Kidney (tissue), 14 donors: ENCODE measurements around the gene HNRNPC. TPM values are rescaled to one million over a fixed set of nuclear protein-coding genes. Genes with fewer than 3 reads are reported as not detected.

Source experiments
- DNase-seq, 5 donors: peaks; one replicate each; pipeline ENCODE4 v3.0.0-alpha.2; 2013 to 2020
- FAIRE-seq: peaks from 2 replicates; lab custom pipeline; 2012; peaks lifted over from hg19 to GRCh38; lab: Jason Lieb, UNC
- H3K27ac ChIP-seq, 2 donors: one replicate each; pipeline ENCODE4 v1.7.0; 2013; ENCODE audit warnings: low read depth in 2 of 2, low read length in 2 of 2, inconsistent platforms in 1 of 2
- H3K27me3 ChIP-seq: one replicate; pipeline ENCODE4 v1.7.1; 2013; ENCODE audit warnings: low read length, inconsistent platforms; ENCODE audit not compliant: control insufficient read depth, insufficient read depth
- H3K36me3 ChIP-seq, 3 donors: one replicate each; pipeline versions ENCODE4 v1.7.0 to v1.7.1; 2013; ENCODE audit warnings: low read length in 3 of 3, control low read depth in 1 of 3, inconsistent platforms in 1 of 3; ENCODE audit not compliant: insufficient read depth in 3 of 3, control insufficient read depth in 2 of 3
- H3K4me1 ChIP-seq, 3 donors: one replicate each; pipeline versions ENCODE4 v1.7.0 to v1.7.1; 2013; ENCODE audit warnings: low read length in 3 of 3, inconsistent platforms in 1 of 3, low read depth in 1 of 3; ENCODE audit not compliant: control insufficient read depth in 2 of 3, insufficient read depth in 2 of 3
- H3K4me3 ChIP-seq, 3 donors: one replicate each; pipeline versions ENCODE4 v1.7.0 to v1.8.1; 2013; ENCODE audit warnings: low read length in 3 of 3, control low read depth in 1 of 3, inconsistent platforms in 1 of 3
- H3K9ac ChIP-seq, 3 donors: one replicate each; pipeline versions ENCODE4 v1.7.0 to v1.7.1; 2013; ENCODE audit warnings: low read length in 3 of 3, control low read depth in 1 of 3, inconsistent platforms in 1 of 3
- H3K9me3 ChIP-seq, 3 donors: one replicate each; pipeline versions ENCODE4 v1.7.0 to v1.7.1; 2013; ENCODE audit warnings: low read length in 3 of 3, control low read depth in 1 of 3, inconsistent platforms in 1 of 3; ENCODE audit not compliant: control insufficient read depth in 2 of 3, insufficient read depth in 1 of 3
- intact Hi-C: fragments of 100-400 bp; cut with DNase I; formaldehyde crosslinking; loops from one replicate; pipeline ENCODE4 v1.11.1; 2022
- polyA plus RNA-seq: library from polyadenylated mRNA; stranded (reverse); fragments of 350-450 nt; fragmentation: Illumina TruSeq; extraction: RNeasy Lipid Tissue Mini Kit (QIAGEN cat#74804); gene quantifications from one replicate; pipeline ENCODE4 v1.2.3, GENCODE V29; 2014; ENCODE audit warnings: low read depth, low replicate concordance; ENCODE audit not compliant: insufficient read depth
- total RNA-seq: library from RNA; stranded (reverse); fragmentation: NEBNext Ultra II Directional; extraction: Animal tissue kit (Norgen Biotek cat#: 25700); gene quantifications from one replicate; pipeline ENCODE4 v1.2.1, GENCODE V29; 2021
- TF ChIP-seq, protein P1 (sequence below): IDR thresholded peaks from 3 replicates; pipeline ENCODE4 v1.5.1; 2012; ENCODE audit warnings: mild to moderate bottlenecking, moderate library complexity, borderline replicate concordance; ENCODE audit not compliant: insufficient read depth; ENCODE audit errors: extremely low read depth
- donor health status: control.
- donor health status: control.
- donor health status: control.
- donor health status: control.
- donor health status: control.
- donor health status: DM: yes; HTN: yes; CAD: no.
- donor health status: Normal renal cell carcinoma (clear cell type).

The HNRNPC gene
- total and polyA plus RNA-seq, 2 donors from 2014 or later: 398 to 462 TPM

DNA sequence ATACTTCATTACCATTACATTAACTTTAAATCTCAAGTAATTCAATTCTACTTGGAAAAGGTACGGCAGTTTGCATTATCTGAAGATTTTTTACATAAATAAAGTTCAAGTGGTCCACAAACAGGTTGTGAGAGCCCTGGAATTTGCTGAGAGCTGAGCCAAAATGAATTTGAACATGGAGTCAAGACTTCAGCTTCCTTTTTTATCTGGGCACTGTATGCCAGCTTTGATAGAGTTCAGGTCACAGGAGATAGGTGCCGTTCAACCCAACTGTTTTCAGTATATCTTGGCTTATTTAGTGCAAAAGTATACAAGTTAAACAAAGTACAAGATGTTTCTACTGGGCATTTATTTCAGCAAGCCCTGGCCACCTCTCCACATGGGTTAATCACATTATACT lies 28.8 kb downstream of the HNRNPC start:
- Histone ChIP-seq H3K4me1 (peaks cover 0 to 14% (median 5%) of the 10 kb centered on the region in 3 donors), H3K27ac (no peak overlapping the region), H3K4me3 (no peak overlapping the region), H3K36me3 (peaks cover 0 to 26% (median 3%) of the 10 kb centered on the region in 3 donors), H3K9me3 (no peaks in the 10 kb centered on the region), H3K9ac (no peak overlapping the region), H3K27me3 (no peaks in the 10 kb centered on the region)
- DNase-seq (no peak), FAIRE-seq (no peak)
- intact Hi-C loops: no loop called here
- TF ChIP-seq, protein P1, sequence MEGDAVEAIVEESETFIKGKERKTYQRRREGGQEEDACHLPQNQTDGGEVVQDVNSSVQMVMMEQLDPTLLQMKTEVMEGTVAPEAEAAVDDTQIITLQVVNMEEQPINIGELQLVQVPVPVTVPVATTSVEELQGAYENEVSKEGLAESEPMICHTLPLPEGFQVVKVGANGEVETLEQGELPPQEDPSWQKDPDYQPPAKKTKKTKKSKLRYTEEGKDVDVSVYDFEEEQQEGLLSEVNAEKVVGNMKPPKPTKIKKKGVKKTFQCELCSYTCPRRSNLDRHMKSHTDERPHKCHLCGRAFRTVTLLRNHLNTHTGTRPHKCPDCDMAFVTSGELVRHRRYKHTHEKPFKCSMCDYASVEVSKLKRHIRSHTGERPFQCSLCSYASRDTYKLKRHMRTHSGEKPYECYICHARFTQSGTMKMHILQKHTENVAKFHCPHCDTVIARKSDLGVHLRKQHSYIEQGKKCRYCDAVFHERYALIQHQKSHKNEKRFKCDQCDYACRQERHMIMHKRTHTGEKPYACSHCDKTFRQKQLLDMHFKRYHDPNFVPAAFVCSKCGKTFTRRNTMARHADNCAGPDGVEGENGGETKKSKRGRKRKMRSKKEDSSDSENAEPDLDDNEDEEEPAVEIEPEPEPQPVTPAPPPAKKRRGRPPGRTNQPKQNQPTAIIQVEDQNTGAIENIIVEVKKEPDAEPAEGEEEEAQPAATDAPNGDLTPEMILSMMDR: no peak

DNA sequence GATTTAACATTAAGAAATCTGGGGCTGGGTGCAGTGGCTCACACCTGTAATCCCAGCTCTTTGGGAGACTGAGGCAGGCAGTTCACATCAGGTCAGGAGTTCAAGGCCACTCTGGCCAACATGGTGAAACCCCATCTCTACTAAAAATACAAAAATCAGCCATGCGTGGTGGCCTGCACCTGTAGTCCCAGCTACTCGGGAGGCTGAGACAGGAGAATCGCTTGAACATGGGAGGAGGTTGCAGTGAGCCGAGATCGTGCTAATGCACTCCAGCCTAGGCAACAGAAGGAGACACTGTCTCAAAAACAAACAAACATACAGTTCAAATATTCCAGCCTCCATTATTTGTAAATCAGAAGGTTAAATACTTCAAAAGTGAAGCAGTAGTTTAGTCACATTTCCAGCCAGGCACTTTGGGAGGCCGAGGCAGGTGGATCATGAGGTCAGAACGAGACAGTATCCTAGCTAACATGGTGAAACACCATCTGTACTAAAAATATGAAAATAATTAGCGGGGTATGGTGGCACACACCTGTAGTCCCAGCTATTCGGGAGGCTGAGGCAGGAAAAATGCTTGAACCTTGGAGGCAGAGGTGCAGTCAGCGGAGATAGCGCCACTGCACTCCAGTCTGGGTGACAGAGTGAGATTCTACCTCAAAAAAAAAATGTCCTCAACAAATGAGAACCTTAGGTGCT lies 30.3 kb downstream of the HNRNPC start:
- no peaks in the 10 kb centered on the region for H3K9me3 ChIP-seq
- no peak overlapping the region for H3K9ac ChIP-seq
- no peak overlapping the region for H3K4me3 ChIP-seq
- peaks cover 0 to 14% (median 9%) of the 10 kb centered on the region in 3 donors for H3K4me1 ChIP-seq
- intact Hi-C loops: no loop called here
- FAIRE-seq (no peak), DNase-seq (no peak)
- peaks cover 0 to 22% (median 0%) of the 10 kb centered on the region in 3 donors for H3K36me3 ChIP-seq
- no peaks in the 10 kb centered on the region for H3K27me3 ChIP-seq
- H3K27ac ChIP-seq: no peak overlapping the region
- TF ChIP-seq, protein P1: no peak

DNA sequence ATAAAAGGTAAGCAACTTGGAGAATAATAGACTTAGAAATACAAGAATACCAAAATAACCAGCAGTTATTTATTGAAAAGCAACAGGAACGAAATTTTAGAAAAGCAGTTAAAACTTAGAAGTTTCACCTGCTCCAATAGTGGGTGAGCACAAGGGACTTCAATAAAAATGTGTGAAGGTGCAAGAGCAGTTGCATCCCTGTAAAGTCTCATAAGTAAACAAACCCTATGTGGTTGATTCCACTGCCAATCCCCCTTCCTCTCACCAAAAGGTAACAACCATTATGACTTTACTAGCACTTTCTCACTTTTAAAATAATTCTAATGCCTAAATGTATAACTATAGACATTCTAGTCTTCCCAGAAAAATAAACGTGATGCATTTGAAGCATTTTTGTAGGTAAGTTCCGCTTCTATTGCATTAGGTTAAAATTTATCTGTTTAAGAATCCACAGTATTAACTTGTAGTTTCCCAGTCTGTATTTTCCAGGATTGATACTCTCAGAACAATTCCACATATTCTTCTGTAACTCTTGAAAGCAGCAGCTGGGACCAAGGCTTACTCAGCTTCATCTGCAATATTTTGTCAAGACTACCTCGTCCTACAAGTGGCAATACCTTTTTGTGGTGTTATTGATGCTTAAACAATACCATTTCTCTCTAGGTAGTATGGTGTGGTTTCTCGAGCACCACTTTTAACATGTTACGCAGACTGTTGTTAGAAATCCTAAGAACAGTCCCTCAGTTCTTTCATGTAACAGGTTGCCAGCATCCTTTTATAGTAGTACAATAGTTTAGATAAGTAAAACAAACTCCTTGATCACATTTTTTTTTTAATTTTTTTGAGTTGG lies 32.1 kb downstream of the HNRNPC start:
- Histone ChIP-seq H3K27ac (no peak overlapping the region), H3K27me3 (no peaks in the 10 kb centered on the region), H3K9ac (no peak overlapping the region), H3K4me3 (no peak overlapping the region), H3K4me1 (peaks cover 0 to 19% (median 9%) of the 10 kb centered on the region in 3 donors), H3K9me3 (no peaks in the 10 kb centered on the region), H3K36me3 (peaks cover 3 to 31% (median 6%) of the 10 kb centered on the region in 3 donors)
- TF ChIP-seq, protein P1: no peak
- intact Hi-C loops: no loop called here
- DNase-seq (no peak), FAIRE-seq (no peak)
